Activated CD8-positive, alpha-beta memory T cell treated with anti-CD3 and anti-CD28 coated beads for 4 hours (primary cell): ENCODE measurements around the gene PPOX.
A peak's percentile ranks its signal among the peaks of the same experiment; 100 is the strongest.

ENCODE experiments used
- DNase-seq, 2 donors: peaks; one replicate each; pipeline ENCODE4 v3.0.0-alpha.2; 2020; ENCODE audit warnings: low read depth in 2 of 2

The PPOX gene

DNA sequence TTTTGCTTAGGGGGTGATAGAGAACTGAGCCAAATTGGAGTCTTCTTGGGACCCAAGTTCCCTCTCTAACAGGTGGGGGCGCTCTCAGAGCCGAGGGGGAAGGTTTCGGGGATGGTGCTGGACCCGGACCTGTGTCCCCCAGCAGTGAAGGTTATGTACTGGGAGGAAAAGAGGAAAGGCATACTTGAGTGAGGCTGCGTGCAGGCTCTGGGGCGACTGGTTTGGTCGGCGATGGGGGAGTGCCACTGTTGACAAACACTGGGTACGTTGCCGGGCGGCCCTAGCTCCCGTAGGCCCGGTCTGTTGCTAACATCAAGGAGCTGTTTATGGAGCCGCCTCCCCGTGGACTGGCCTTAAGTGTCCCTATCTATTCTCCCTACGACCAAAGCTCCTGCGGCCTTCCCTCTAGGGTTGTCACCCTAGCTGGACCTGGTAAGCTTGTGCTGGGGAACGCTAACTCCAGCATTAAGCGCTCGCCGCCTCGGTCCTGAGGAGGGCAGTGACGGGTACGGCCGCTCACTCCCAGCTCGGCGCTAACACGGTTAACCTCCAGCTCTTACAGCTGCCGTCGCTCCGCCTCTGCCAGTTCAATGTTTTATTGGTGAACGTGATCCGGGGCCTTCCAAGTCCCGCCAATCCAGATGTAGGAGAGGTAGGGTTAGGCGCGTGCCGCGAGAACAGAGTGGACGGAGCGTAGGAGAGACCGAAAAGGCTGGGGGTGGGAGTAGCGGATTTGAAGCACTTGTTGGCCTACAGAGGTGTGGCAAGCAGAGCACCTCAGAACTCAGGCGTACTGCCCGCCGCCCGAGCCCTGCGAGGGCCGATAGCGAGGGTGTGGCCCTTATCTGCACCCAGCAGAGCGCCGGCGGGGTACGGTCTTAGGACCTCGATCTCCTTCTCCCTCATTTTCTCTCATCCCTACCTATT lies at the start of gene PPOX:
PPOX (plus strand) TSS at position 685 of the 927 bp plus-strand sequence. CDS start 422 bp downstream, outside the sequence.
- peak; percentile 80 to 82 for DNase-seq

GRCh38 chr1:161117759-161118581 lies 48.3 kb upstream of the PPOX start, which contains the start of the genes NIT1 and PFDN2:
Gene NIT1, plus strand, starts transcription at chr1:161118105. Its CDS starts 72 bp downstream, at chr1:161118177.
Gene PFDN2, minus strand, starts transcription at chr1:161118037. Its CDS starts 11 bp downstream, at chr1:161118026.
- DNase-seq: peak; percentile 60 to 72

GRCh38 chr1:161119092-161119903 lies 46.9 kb upstream of the PPOX start:
- DNase-seq: peak; percentile 16 to 61

DNA sequence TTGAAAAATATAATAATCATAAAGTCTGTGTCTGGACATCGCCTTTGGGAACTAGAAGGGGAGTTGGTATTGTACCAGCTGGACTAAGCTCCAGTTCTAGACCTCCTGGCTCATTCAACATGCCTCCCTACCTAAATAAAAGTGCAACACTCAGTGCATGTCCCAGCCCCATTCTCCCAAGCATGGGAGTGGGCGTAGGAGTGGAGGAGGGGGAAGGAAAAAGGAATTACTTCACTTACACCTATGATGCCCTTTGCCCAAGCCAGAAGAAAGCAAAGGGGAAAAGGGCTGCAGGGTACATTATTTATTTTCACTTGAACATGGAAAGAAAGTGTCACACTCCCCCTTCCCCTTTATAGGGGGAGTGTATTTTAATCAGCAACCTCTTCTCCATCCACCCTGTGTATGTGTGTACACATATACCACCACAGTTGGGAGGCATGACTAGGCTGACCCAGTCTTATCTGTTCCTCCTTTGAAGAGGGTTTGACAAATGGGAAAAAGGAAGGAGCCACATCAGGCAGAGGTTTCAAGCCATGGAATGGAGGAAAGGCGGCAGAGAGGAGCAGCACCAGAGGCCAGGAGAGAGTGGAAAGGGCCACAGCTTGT lies 45.1 kb upstream of the PPOX start:
- no peak for DNase-seq

GRCh38 chr1:161121834-161122233 lies 44.4 kb upstream of the PPOX start:
- DNase-seq: no peak

DNA sequence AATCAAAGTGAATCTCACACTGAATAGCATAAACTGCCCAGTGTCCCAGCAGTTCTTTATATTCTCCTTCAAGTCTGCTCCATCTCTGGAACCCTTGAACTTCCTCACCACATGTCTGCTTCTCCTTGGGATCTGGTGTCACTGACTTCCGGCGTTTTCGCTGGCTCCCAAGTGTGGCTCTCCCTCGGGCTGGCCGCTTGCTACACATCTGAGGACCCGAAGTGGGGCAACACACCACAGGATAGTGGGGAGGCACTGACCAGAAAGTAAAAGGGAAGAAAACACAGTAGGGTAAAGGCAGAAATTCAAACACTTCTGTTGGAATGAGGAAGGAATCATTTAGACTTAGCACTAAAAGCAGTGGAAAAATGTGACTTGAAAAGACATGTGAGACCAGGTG lies 43.3 kb upstream of the PPOX start:
- no peak for DNase-seq

DNA sequence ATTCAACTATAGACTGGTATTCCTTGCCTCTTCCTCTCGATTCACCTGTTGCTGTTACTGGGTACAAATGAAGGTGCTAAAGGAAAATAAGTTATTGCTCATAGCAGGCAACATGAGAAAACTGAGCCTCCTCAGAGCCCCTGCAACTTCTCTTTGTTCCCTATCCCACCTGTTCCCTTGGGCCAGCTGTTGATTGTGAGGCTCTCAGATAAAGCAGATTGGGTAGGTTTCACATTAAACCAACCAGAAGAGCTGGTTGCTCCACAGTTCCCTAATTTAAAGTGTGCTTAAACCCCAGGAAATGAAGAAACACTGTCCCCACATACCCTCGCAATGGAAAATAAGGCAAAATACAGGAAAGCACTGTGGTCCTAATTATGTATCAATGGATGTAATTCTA lies 38.6 kb upstream of the PPOX start:
- DNase-seq: no peak

GRCh38 chr1:161128591-161129420 lies 37.4 kb upstream of the PPOX start:
- DNase-seq: no peak

DNA sequence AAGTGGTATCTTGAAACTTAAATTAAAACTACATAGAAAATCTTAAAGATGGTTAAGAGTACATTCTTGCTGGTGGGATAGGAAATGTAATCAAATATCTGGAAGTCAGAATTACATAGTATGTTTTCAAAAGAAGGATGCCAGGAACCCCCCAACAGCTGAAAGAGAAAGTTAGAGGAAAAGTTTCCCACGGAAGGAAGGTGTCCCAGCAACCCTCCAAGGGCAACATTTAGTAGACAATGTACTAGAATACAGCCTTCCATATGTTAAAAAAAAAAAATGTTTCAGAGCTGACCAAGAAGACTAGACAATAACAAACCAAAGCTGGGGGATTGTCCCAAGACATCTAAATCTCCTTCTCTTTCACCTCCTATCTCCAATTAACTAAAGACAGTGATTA lies 36.0 kb upstream of the PPOX start:
- no peak for DNase-seq

DNA sequence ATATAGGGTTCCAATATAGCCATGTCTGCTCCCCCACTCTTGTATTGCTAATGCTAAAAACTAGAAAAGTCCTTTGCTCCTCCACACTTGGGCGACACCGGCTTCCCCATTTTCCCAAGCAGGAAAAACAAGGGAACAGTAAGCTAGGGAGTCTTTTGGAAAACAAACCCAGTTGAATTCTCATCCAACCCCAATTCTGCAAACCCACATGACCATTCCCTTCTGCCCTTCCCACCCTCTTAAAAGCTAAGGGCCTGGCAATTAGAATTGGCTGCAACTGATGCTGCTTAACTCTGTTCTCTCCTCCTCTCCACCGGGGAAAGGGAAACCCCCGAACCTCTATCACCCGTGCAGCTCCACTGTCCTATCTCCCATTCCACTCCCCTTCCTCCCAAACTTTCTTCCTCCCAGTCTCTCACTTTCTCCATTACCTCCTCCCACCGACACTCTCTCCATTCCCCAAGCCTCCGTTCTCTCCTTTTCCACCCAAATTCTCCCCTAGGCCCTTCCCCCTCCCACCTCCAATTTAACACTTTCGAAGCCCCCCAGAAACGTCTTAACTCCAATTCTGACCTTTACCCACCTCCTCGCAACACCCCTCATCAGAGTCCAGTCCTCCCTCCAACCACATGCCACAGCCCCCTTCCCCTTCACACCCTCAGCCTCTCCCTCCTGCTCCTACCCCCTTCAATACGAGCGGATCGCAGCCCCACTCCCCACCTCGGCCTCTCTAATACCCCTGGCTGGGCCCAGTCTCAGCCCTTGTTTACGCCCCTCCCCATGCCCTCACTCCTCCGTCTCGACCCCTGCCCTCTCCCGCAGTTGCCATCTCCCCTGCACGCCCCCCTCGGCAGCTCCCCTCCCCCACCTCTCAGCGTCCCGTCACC lies 34.5 kb upstream of the PPOX start:
- no peak for DNase-seq

GRCh38 chr1:161132410-161133219 lies 33.6 kb upstream of the PPOX start, which contains the start of gene DEDD:
Gene DEDD, minus strand, starts transcription at chr1:161132667. Its CDS starts 8,205 bp downstream, at chr1:161124462.
- peak; percentile 73 to 87 for DNase-seq

- no peak for DNase-seq
These were observed 32.9 kb upstream of the PPOX start for GRCh38 chr1:161133220-161133740.

GRCh38 chr1:161137881-161138280 lies 28.3 kb upstream of the PPOX start:
- DNase-seq: no peak

- DNase-seq: no peak
These were observed 27.8 kb upstream of the PPOX start for GRCh38 chr1:161138431-161138830.

- no peak for DNase-seq
These were observed 26.5 kb upstream of the PPOX start for GRCh38 chr1:161139766-161140165.

GRCh38 chr1:161140755-161141400 lies 25.3 kb upstream of the PPOX start:
- no peak for DNase-seq

DNA sequence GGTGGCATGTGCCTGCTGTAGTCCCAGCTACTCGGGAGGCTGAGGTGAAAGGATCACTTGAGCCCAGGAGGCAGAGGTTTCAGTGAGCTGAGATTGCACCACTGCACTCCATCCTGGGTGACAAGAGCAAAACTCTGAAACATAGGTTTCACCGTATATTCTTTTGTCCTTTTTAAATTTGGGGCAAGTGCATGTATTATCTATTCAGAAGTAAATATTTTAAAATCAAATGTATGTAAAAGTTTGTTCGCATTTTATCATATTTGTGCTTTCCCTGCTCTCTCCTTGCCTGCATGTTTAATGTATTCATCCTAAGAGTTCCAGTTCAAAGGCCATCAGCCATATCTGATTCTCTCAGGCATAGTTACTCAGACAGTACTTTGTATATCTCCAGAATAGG lies 20.4 kb upstream of the PPOX start:
- no peak for DNase-seq
